Measurements from ENCODE around the gene SLC6A11. TPM values are rescaled to one million over a fixed set of nuclear protein-coding genes. Genes with fewer than 3 reads are reported as not detected.

SLC6A11 gene
- total RNA-seq, 4 donors from 2014 or later = 6.2 to 13.4 (median 9.5) TPM

GRCh38 chr3:10944866-10945265 lies 128.8 kb downstream of the SLC6A11 start:
- H3K36me3 ChIP-seq = no peaks in the 10 kb centered on the region
- H3K27me3 ChIP-seq = peaks cover 0 to 23% (median 0%) of the 10 kb centered on the region in 4 donors
- no peak overlapping the region for H3K4me3 ChIP-seq
- intact Hi-C loops (cut with DNase I) = loop anchor here (5.0 to 10.0 kb wide), 2 partner anchors 112 to 180 kb away; no protein-coding TSS in a partner anchor
- WGBS, 2 donors = 82 to 91% methylated on average over 7 to 8 of the region's 8 CpGs
- peaks cover 0 to 4% (median 0%) of the 10 kb centered on the region in 3 donors for H3K4me1 ChIP-seq
- no peak overlapping the region for H3K27ac ChIP-seq
- TF ChIP-seq POLR2A (IDR thresholded peaks at IDR 0.05) (no peak), CTCF (IDR thresholded peaks at IDR 0.05) (no peak)
- DNase-seq = no peak
- peaks cover 0 to 3% (median 0%) of the 10 kb centered on the region in 3 donors for H3K9me3 ChIP-seq

GRCh38 chr3:10945683-10946287 lies 129.8 kb downstream of the SLC6A11 start:
- Histone ChIP-seq H3K4me1 (peaks cover 0 to 4% (median 0%) of the 10 kb centered on the region in 3 donors), H3K27me3 (peaks cover 0 to 27% (median 0%) of the 10 kb centered on the region in 4 donors), H3K9me3 (peaks cover 0 to 3% (median 0%) of the 10 kb centered on the region in 3 donors), H3K27ac (no peak overlapping the region), H3K4me3 (no peak overlapping the region), H3K36me3 (no peaks in the 10 kb centered on the region)
- TF ChIP-seq POLR2A (IDR thresholded peaks at IDR 0.05) = no peak
- TF ChIP-seq CTCF (IDR thresholded peaks at IDR 0.05) = peak; percentile 66 to 87 (median 80)
- DNase-seq = no peak
- 60 to 64% methylated on average over 3 to 7 of the region's 8 CpGs for WGBS, 2 donors
- intact Hi-C loops (cut with DNase I) = loop anchor here (5.0 to 10.0 kb wide), 2 partner anchors 112 to 181 kb away; no protein-coding TSS in a partner anchor

GRCh38 chr3:10946526-10946925 lies 130.5 kb downstream of the SLC6A11 start:
- Histone ChIP-seq H3K9me3 (peaks cover 0 to 3% (median 0%) of the 10 kb centered on the region in 3 donors), H3K27ac (no peak overlapping the region), H3K36me3 (no peaks in the 10 kb centered on the region), H3K4me3 (no peak overlapping the region), H3K27me3 (peaks cover 0 to 32% (median 0%) of the 10 kb centered on the region in 4 donors), H3K4me1 (peaks cover 0 to 8% (median 0%) of the 10 kb centered on the region in 3 donors)
- 32 to 44% methylated on average over 8 of the region's 8 CpGs for WGBS, 2 donors
- intact Hi-C loops (cut with DNase I) = loop anchor here (5.0 to 10.0 kb wide), 2 partner anchors 111 to 182 kb away; no protein-coding TSS in a partner anchor
- no peak for DNase-seq
- no peak for TF ChIP-seq POLR2A (IDR thresholded peaks at IDR 0.05)
- no peak for TF ChIP-seq CTCF (IDR thresholded peaks at IDR 0.05)

- Histone ChIP-seq H3K36me3 (no peaks in the 10 kb centered on the region), H3K4me3 (no peak overlapping the region), H3K4me1 (peaks cover 0 to 8% (median 0%) of the 10 kb centered on the region in 3 donors), H3K27me3 (peaks cover 0 to 50% (median 0%) of the 10 kb centered on the region in 4 donors), H3K27ac (no peak overlapping the region), H3K9me3 (no peaks in the 10 kb centered on the region)
- WGBS, 2 donors = 78 to 81% methylated on average over 5 of the region's 6 CpGs
- no peak for TF ChIP-seq POLR2A (IDR thresholded peaks at IDR 0.05)
- no peak for TF ChIP-seq CTCF (IDR thresholded peaks at IDR 0.05)
- no peak for DNase-seq
- intact Hi-C loops (cut with DNase I) = loop anchor here (5.0 to 10.0 kb wide), 2 partner anchors 109 to 184 kb away; no protein-coding TSS in a partner anchor
These were observed 132.3 kb downstream of the SLC6A11 start for GRCh38 chr3:10948326-10948725.

GRCh38 chr3:10949197-10949596 lies 133.2 kb downstream of the SLC6A11 start:
- no peak overlapping the region for H3K27ac ChIP-seq
- no peaks in the 10 kb centered on the region for H3K36me3 ChIP-seq
- TF ChIP-seq POLR2A (IDR thresholded peaks at IDR 0.05) (no peak), CTCF (IDR thresholded peaks at IDR 0.05) (no peak)
- H3K27me3 ChIP-seq = peaks cover 0 to 55% (median 0%) of the 10 kb centered on the region in 4 donors
- DNase-seq = no peak
- 83 to 87% methylated on average over 9 to 19 of the region's 19 CpGs for WGBS, 2 donors
- H3K9me3 ChIP-seq = no peaks in the 10 kb centered on the region
- intact Hi-C loops (cut with DNase I) = loop anchor here (5.0 to 10.0 kb wide), 2 partner anchors 108 to 184 kb away; no protein-coding TSS in a partner anchor
- H3K4me3 ChIP-seq = no peak overlapping the region
- H3K4me1 ChIP-seq = peaks cover 0 to 8% (median 0%) of the 10 kb centered on the region in 3 donors

Data from esophagus squamous epithelium (tissue), 5 donors.